HEK293T (cell line): ENCODE measurements around the gene ZNF8.

Experiments used
- FOXA1 ChIP-seq: fragments of 450-650 bp; IDR thresholded peaks from 2 replicates; pipeline ENCODE4 v1.6.1; 2016; ENCODE audit warnings: mild to moderate bottlenecking
- FOXK2 ChIP-seq: fragments of 450-650 bp; IDR thresholded peaks from 2 replicates; pipeline ENCODE4 v1.6.1; 2016; ENCODE audit warnings: mild to moderate bottlenecking
- SP1 ChIP-seq: fragments of 450-650 bp; IDR thresholded peaks from 2 replicates; pipeline ENCODE4 v1.6.1; 2017
- SUZ12 ChIP-seq: fragments of 450-650 bp; IDR thresholded peaks from 2 replicates; pipeline ENCODE4 v1.6.1; 2016; ENCODE audit warnings: mild to moderate bottlenecking
- ZNF384 ChIP-seq: fragments of 450-650 bp; IDR thresholded peaks from 2 replicates; pipeline ENCODE4 v1.6.1; 2016

DNA sequence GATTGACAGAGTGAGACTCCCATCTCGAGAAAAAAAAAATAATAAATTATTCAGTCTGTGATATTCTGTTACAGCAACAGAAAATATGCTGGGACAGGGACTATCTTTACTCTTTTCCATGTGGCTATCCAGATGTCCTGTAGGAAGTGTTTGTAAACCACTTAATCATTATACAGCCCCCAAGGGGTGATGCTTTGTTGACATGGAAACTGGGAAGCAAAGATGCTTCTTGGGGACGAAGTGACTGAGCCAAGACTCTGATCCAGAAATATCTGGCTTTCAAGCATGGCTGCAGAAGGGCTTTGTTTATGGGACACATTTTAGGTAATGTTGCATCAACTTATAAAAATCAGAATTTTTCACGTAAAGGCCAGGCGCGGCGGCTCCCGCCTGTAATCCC, 5.4 kb downstream of the ZNF8 start:
- TF ChIP-seq SP1: no peak
- no peak for TF ChIP-seq ZNF384
- TF ChIP-seq SUZ12: no peak
- TF ChIP-seq FOXK2: no peak
- TF ChIP-seq FOXA1: no peak
